HepG2 (cell line): ENCODE data around the gene TECTA. TPM values are rescaled to one million over a fixed set of nuclear protein-coding genes. Genes with fewer than 3 reads are reported as not detected.
A peak's percentile ranks its signal among the peaks of the same experiment; 100 is the strongest.

Experiments
- AFF4 ChIP-seq: sonication (generic); formaldehyde crosslinking; IDR thresholded peaks from 2 replicates; pipeline ENCODE4 v1.4.0; 2020; ENCODE audit warnings: missing genetic modification reagents
- FOXP4 ChIP-seq: sonication (generic); formaldehyde crosslinking; IDR thresholded peaks from 2 replicates; pipeline ENCODE4 v1.4.0; 2020; ENCODE audit warnings: missing genetic modification reagents
- HOXD1 ChIP-seq: sonication (generic); formaldehyde crosslinking; IDR thresholded peaks from 2 replicates; pipeline ENCODE4 v1.5.0; 2020; ENCODE audit warnings: missing genetic modification reagents
- MED1 ChIP-seq: sonication (generic); formaldehyde crosslinking; IDR thresholded peaks from 2 replicates; pipeline ENCODE4 v1.4.0; 2020; ENCODE audit warnings: missing genetic modification reagents
- NFYC ChIP-seq: IDR thresholded peaks from 2 replicates; pipeline ENCODE4 v1.6.1; 2016; ENCODE audit warnings: missing genetic modification reagents, missing compliant biosample characterization
- POLR2G ChIP-seq: fragments of 200-400 bp; formaldehyde crosslinking; IDR thresholded peaks from 2 replicates; pipeline ENCODE4 v1.6.1; 2018; ENCODE audit warnings: mild to moderate bottlenecking, low read depth, low read length, moderate library complexity
- SALL1 ChIP-seq: sonication (generic); formaldehyde crosslinking; IDR thresholded peaks from 2 replicates; pipeline ENCODE4 v1.8.0; 2022; ENCODE audit warnings: mild to moderate bottlenecking, missing genetic modification reagents
- SMYD3 ChIP-seq: sonication (generic); formaldehyde crosslinking; IDR thresholded peaks from 2 replicates; pipeline ENCODE4 v1.8.1; 2023; ENCODE audit warnings: mild to moderate bottlenecking, missing genetic modification reagents
- STAT6 ChIP-seq: sonication (generic); formaldehyde crosslinking; IDR thresholded peaks from 2 replicates; pipeline ENCODE4 v1.4.0; 2020; ENCODE audit warnings: missing genetic modification reagents, mild to moderate bottlenecking, borderline replicate concordance
- TFAP4 ChIP-seq: sonication (generic); IDR thresholded peaks from 2 replicates; pipeline ENCODE4 v1.6.1; 2016; ENCODE audit warnings: low read depth, borderline replicate concordance
- TFDP2 ChIP-seq: sonication (generic); formaldehyde crosslinking; IDR thresholded peaks from 2 replicates; pipeline ENCODE4 v1.4.0; 2020; ENCODE audit warnings: missing genetic modification reagents
- ZNF205 ChIP-seq: IDR thresholded peaks from 2 replicates; pipeline ENCODE4 v1.6.1; 2018; ENCODE audit warnings: missing biosample characterization, missing genetic modification reagents
- ZNF770 ChIP-seq: sonication (generic); formaldehyde crosslinking; IDR thresholded peaks from 2 replicates; pipeline ENCODE4 v1.5.0; 2020; ENCODE audit warnings: mild to moderate bottlenecking, missing genetic modification reagents
- ZNF790 ChIP-seq: sonication (generic); formaldehyde crosslinking; IDR thresholded peaks from 2 replicates; pipeline ENCODE4 v1.8.0; 2022; ENCODE audit warnings: missing genetic modification reagents, mild to moderate bottlenecking, borderline replicate concordance
- polyA plus RNA-seq, 8 experiments: library from polyadenylated mRNA; depleted of rRNA in 3 of 8; stranded (reverse) in 7 of 8; unstranded in 1 of 8; fragments of >200 nt; fragmentation: Illumina TruSeq in 4 of 8; extraction: Trizol in 4 of 8; gene quantifications; 2 replicates each; pipeline versions ENCODE4 v1.2.1 to v1.2.3, GENCODE V29; 2011 to 2016; ENCODE audit warnings: low read depth in 4 of 8, missing spikeins in 1 of 8, mixed read lengths in 1 of 8; ENCODE audit not compliant: insufficient read depth in 1 of 8
- total RNA-seq, 5 experiments: library from RNA; depleted of rRNA; stranded (reverse); fragments of >200 nt; fragmentation: Illumina TruSeq; extraction: Trizol; gene quantifications; 2 replicates each; pipeline ENCODE4 v1.2.3, GENCODE V29; 2016; ENCODE audit warnings: low read depth in 1 of 5

The TECTA gene
- total and polyA plus RNA-seq, 2 of the 13 experiments (the other 11 are each of a cell fraction or from before 2014, with no cell fraction given), result 0.04 to 0.17 TPM

- 0 out of 2 replicates have a peak, but pooled peaks have one; percentile 60 for TF ChIP-seq STAT6 (CRISPR knock-in tag)
- TF ChIP-seq FOXP4, result no peak
- no peak for TF ChIP-seq NFYC
- no peak for TF ChIP-seq POLR2G
- TF ChIP-seq SMYD3 (CRISPR knock-in tag), result no peak
- TF ChIP-seq ZNF770 (CRISPR knock-in tag), result no peak
- no peak for TF ChIP-seq TFDP2
- TF ChIP-seq MED1 (CRISPR knock-in tag), result peak; percentile 84
- no peak for TF ChIP-seq HOXD1
- TF ChIP-seq ZNF790 (CRISPR knock-in tag), result no peak
- no peak for TF ChIP-seq TFAP4
- no peak for TF ChIP-seq AFF4 (CRISPR knock-in tag)
- TF ChIP-seq ZNF205, result no peak
- peak; percentile 96 for TF ChIP-seq SALL1
Observed at GRCh38 chr11:121231576-121232278, 130.7 kb downstream of the TECTA start (continued).
